GM21529 (cell line): ENCODE measurements around the gene HS2ST1.
"Not testable (repeated sequence)": the region's sequence is repeated elsewhere in the genome, so short reads cannot be mapped to it uniquely, and the experiment has no call there.

ENCODE experiments used
- ATAC-seq: cut with Tn5 transposase; IDR thresholded peaks from one replicate; pipeline ENCODE4 v1.9.1; 2021; ENCODE audit not compliant: unreplicated experiment

Gene HS2ST1

DNA sequence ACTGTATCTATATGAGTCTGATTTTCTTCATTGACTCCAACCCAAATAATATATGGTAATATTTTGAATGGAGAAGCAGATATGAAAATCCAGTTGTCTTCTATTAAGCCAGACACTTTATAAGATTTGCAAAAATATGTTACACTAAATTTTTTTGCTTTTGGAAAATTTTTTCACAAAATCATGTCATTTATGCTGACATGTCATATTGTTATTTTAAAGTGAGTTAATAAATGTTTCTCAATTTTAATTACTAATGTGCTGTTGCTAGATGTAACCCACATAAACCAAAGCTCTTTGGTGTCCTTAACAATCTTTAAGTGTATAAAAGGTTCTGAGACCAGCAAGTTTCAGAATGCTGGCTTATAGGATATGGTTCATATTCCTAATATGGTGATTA, 142.5 kb downstream of the HS2ST1 start:
- ATAC-seq: no peak

DNA sequence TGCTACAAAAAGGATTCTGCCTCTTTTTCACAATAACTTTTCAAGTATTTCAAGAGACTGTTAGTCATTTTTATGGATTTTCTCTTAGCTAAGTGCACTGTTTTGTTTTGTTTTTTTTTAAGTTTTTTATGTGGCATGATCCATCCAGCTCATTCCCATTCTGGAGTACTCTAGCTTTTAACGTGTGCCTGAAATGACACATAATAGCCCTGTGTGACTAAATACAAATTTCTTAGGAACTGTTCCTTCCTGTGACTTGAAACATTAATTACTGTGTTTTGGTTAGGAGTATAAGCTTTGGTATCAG, 143.9 kb downstream of the HS2ST1 start:
- ATAC-seq: no peak

DNA sequence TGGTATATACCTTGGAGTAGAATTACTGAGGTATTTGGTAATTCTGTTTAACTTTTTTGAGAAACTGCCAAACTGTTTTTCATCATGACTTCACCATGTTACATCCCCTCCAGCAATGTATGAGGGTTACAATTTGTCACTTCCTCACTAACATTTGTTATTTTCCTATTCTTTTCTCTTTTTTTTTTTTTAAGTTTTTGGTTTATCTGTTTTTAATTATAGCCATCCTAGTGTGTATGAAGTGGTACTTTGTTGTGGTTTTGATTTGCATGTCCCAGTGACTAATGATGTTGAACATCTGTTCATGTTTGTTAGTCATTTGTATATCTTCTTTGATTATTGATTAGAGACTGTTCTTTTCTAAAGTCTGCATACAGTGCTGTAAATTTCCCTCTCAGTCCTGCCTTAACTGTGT, 147.3 kb downstream of the HS2ST1 start:
- ATAC-seq: peak; percentile 40

DNA sequence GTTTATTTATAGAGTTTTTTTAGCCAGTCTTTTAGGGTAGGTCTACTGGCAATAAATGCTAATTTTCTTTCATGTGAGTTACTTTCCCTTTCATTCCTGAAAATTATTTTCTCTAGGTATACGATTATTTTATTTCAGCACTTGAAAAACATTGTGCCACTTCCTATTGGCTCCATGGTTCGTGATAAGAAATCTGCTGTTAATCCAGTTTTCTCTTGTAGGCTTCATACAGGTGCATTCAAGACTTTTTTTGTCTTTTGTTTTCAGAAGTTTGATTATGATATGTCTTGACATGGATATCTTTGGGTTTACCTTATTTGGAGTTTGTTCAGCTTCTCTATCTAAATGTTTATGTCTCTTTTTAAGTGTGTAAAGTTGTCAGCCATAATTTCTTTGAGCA, 148.3 kb downstream of the HS2ST1 start:
- no peak for ATAC-seq

DNA sequence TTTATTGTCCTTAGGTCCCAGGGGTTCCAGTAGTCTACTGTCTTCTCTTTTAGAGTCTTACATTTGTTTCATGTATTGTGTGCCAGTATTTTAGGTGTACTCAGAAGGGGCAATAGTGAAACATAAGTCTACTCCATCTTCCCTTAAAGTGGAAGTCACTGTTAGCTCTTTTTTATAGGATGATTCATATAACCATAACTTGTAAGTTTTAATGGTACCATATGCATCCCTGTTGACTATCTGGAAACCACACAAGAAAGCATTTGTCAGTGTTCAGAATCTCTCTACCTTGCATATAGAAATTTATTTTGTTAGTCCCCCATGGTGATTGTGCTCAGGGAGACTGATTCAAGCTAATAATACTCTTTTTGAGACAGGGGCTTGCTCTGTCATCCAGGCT, 149.9 kb downstream of the HS2ST1 start:
- no peak for ATAC-seq

DNA sequence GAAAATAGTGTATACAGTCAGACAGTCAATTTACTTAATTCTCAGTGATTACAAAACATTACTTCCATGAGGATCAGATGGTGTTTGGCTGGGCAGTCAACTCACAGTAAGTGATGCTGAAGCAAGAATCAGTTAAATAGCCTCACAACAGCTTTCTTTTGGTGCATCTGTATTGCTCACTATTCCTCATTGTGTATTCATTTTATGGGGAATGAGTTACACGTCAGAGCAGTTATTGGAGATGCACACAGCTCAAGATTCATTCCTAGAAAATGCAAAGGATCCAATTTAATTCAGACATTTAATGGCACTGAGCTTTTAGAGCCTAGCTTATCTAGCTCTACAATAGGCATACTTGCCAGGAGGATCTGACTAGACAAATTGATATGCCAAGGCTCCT, 150.6 kb downstream of the HS2ST1 start:
- ATAC-seq: no peak

DNA sequence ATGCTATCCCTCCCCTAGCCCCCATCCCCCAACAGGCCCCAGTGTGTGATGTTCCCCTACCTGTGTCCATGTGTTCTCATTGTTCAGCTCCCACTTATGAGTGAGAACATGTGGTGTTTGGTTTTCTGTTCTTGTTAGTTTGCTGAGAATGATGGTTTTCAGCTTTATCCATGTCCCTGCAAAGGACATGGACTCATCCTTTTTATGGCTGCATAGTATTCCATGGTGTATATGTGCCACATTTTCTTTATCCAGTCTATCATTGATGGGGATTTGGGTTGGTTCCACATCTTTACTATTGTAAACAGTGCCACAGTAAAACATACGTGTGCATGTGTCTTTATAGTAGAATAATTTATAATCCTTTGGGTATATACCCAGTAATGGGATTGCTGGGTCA, 152.3 kb downstream of the HS2ST1 start:
- not testable (repeated sequence) for ATAC-seq

DNA sequence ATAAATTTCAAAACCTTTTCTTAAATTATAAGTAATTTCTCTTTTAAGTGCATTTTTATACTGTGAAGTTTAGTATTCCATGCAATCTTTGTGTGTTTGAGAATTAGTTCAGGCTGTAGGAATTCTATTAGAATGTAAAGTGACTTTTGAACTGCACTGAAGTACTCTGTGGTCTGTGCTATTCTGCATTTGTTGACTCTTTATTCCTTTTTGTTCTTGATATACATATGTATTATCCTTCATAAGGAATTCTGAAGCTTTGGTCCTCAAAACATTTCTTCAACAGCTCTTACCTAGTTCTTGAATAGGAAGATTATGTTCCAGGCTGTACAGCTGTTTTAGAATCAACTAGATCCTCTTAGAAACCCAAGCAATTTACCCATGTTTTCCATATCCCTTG, 158.0 kb downstream of the HS2ST1 start:
- no peak for ATAC-seq

DNA sequence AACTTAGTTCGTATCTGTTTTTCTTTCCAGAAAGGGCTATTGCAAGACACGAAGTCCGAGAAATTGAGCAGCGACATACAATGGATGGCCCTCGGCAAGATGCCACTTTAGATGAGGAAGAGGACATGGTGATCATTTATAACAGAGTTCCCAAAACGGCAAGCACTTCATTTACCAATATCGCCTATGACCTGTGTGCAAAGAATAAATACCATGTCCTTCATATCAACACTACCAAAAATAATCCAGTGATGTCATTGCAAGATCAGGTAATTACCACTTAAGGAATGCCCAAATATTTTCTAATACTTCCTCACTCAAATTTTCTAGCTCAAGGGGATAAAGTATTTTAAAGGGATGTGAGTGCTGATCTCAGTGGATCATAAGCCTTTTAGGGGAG, 158.5 kb downstream of the HS2ST1 start:
- ATAC-seq: no peak

DNA sequence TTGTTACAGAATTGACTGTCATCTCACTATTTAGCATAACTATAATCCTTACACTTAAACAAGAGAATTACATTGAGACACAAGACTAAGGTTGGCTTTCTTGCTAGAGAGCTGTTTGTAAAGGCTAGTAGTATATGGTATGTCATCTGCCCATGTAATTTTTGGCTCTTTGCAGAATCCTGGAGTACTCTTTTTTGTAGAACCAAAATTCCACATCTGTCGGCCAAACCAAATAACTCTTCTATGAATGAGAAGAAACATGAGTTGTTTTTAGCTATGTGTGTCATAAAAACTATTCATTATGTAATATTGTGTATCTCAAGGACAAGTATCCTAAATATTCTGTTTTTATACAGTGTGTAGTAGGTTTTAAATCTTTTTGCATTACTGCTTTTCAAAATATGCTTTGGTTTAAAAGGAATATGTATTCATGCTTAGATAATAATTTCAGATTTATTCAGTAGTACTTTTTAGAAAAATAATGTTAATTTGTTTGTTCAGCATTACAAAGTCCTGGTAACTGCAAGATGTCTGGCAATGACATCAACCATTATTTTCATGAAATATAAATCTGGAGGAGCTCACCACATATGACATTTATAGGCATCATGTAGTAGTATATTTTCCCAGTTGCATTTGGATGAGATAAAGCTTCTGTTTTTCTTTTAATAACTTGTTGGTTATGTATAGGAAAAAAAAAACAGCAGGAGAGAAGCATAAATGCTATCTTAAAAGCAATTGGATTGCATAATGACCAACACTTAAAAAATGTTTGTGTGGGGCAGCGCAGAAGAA, 159.8 kb downstream of the HS2ST1 start:
- no peak for ATAC-seq

DNA sequence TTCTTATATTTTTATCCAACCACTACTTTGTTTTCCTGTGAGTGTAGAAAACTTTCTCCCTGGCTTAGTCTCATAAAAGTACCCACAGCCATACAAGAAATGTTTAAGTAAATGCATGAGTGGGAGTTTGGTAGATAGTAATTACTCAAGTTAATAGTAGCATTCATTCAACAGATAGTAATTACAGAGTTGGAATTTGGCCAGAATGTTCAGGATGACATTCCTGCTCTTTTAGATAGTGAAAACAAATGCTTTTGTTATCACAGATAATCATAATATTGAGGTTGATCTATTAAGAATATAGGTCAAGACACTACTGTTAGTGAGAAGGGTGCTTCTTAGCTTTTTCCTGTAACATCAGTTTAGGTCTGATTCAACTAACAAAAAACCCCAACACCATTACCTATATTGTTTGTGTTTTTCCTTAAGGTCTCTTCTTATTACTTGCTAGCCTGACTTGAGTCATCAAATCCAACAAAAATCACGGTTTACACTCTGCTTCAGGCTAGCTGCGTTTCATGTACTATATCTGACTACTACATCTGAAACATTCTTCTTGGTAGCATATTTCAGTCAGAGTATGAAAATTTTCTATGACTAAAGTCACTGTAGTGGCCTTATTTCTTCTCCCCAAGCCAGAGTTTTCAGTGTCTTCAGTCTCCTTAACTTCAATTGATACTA, 163.7 kb downstream of the HS2ST1 start:
- ATAC-seq: peak; percentile 58

DNA sequence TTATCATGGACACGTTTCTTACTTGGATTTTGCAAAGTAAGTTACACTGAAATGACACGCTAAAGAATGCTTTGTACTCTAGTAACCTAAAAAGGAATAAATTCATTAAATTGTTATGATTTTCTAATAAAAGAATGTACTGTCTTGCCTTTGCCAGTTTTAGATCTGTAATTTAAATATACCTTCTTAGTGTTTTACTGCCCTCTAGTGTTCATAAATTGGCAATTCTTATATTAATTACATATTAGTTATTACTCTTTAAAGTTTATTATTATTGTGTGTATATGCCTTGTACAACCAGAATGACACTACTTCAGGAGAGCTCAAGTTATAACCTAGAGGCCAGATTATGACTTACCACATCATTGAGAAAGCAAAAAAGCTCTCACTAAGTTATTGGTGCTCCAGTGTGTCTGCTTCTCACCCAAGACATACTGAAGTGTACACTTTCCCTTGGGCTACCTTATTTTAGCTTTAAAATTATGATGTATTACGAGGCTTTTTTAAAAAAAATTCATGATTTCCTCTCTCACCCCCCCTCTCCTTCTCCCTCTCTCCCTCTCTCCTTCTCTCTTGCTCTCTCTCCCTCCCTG, 169.9 kb downstream of the HS2ST1 start:
- peak; percentile 66 for ATAC-seq

DNA sequence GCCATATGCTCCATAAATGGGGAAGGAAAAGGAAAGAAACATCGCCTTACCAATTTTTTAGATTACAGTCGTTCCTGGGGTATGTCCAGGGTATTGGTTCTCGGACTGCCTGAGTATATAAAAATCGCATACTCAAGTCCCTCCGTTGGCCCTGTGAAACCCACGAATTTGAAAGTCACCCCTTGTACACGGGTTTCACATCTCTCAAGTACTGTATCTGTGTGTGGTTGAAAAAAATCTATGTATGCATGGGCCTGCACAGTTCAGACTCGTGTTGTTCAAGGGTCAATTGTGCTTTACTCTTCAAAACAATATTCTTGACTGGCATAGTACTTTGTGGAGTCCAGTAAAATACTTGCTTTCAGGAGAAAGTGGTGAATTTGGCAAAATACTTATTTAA, 171.7 kb downstream of the HS2ST1 start:
- no peak for ATAC-seq

DNA sequence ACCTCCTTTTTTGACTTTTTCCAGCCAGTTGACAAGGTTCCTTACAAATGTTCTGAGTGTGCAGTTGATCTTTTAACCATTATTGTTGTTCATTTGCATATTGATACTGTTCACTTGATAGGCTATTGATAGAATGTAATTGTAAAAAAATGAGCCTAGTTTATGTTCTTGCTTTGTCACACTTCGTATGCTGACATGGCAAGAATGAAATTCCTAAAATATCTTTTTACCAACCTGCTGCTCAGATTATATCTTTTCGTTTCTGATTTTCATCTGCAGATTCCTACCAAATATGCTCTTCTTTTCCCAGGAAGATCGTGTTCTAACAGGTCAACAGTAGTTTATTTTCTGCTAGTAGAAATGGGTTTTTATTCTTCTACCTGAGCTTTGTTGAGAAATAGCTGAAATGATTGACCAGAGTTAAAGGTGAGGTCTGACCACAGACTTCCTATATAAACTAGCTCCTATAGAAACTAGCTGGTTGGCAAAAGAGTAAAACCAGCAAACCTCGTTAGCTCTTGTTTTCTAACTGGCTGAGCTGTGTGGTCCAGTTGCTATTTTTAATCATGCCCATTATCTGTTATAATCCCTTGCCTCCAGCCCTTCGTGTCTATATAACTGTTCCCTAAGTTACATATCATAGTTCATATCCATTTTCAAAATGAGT, 174.8 kb downstream of the HS2ST1 start:
- ATAC-seq: no peak

DNA sequence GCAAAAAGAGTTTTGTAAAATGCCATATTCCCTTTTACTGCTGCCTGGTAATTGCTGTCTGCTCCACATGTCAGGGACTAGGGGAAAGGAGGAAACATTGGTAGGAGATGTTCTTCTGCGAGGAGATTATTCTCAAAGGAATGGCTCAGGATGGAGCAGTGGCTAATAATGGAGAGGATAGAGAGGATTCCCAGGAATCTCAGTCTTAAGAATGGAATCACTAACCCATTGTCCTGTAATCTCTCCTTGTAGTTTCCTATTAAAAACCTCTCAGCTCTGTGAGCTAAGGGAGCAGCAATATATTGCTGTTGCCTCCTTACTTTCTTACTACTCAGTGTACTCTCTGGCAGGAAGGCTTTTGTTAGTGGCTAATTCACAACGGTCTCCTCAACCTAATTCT, 175.4 kb downstream of the HS2ST1 start:
- ATAC-seq: no peak

DNA sequence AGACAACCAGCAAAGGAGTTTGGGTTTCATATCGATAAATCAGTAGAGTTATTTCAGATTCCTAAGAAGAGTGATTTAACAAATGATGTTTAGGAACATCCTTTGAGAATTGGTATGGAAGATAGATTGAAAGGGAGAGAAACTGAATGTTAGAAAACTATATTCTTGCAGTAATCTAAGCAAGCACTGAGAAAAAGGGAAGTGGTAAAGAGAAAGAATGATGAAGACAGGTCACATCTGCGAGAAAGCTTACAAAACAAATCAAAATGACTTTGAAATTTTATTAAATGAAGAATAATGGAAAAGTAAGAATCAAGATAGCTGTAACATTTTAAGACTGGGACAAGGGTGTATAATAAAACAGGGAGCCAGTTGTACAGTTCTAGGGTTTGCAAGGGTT, 177.0 kb downstream of the HS2ST1 start:
- ATAC-seq: no peak

DNA sequence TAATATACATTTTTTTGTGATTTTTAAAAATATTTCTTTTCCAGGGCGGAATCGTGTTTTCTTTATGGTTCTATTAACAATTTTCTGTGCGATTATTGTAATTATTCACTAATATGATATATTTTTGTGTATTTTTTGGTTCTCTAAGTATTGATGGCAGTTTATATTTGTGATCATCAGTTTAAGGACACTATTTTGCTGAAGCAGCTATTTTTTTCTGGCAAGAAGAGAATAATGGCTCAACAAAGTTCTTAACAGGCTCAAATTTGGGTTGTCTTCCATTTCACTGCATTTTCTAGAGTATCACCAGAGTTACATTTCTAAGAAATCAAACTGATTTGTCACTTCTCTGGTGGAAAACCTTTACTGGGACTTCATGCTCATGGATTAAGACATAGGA, 178.4 kb downstream of the HS2ST1 start:
- ATAC-seq: no peak

DNA sequence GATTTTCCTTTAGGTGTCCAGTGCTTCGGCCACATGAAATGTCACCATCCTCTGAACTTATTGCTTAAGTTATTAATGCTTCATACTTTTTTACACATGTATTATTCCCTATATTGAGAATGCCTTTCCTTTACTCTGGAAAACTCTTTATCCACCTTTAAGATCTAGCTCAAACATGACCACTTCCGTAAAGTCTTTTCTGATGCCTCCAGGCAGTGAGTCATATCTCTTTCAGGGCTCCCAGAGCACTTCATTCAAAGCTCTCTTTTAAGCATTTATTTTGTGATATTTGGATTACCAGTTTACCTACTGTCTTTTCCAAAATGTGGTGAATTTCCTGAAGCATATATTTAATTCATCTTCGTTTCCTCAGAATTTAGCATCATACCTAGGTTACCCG, 178.9 kb downstream of the HS2ST1 start:
- no peak for ATAC-seq

DNA sequence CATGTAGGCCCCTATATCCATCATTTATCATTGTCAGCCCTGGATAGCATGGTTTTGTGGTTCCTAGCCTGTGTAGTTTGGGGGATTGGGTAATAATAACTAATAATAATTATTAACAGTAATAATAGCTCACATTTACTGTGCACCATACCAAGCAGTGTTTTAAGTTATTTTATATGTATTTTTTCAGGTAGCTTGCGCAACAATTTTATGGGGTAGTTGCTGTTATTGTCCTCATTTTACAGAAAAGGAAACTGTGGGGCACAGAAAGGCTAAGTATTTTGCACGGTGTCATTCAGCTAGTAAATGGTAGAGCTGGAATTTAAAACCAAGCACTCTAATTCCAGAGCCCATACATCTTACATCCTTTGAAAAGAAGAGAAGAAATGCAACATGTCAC, 179.8 kb downstream of the HS2ST1 start:
- no peak for ATAC-seq

DNA sequence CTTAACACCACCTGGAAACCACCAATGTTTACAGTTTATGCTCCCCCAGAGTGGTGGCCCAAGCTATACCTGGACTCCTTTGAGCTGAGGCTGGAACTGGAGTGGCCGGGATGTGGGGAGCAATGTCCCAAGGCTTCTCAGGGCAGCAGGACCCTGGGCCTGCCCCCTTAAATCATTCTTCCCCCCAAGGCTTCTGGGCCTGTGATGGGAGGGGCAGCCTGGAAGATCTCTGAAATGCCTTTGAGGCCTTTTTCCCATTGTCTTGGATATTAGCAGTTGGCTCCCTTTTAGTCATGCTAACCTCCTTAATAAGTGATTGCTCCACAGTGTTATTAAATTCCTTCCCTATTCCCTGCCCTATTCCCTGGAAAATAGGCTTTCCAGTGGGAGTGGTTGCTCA, 185.8 kb downstream of the HS2ST1 start:
- no peak for ATAC-seq

DNA sequence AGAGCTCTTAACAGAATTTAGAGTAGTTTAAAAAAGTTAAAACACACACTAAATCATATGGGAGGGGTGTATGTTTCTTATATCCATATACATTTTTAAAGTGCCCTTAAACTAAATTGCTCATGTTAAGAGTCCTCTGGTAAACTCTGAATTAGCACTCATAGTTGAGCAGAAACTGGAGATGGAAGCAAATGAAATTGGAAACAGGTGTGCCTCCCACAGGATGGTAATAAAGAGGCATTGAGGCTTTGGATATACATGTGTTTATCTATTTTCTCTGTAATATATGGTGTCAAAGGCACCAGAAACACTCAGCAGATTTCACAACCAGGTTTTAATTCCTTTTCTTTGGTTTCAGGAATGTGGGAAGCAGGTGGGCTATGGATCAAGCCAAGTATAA, 188.6 kb downstream of the HS2ST1 start:
- no peak for ATAC-seq

DNA sequence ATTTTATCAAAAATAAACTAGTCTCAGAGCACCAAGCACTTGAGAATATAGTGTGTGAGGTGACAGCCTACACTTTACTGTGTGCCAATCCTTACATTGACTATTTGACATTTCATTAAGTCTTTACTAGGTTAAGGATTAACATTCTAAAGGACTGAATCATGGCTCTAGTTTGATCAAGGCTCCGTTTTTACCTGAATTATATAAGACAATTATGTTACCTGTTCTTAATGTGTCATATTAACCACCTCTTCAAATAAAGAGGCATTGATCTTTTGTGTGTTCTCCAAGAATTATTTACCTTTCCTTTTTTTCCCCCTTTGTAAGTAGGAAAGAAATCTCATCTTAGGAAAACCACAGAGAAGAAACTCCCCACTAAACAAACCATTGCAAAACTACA, 189.7 kb downstream of the HS2ST1 start:
- no peak for ATAC-seq
